Mammary epithelial cell (primary cell): Measurements from ENCODE around the gene NLGN2.

Experiments
- EZH2 ChIP-seq: IDR thresholded peaks from 2 replicates; pipeline ENCODE4 v1.6.1; 2012; ENCODE audit warnings: low read length, inconsistent platforms, borderline replicate concordance
- TF ChIP-seq, protein P1 (sequence below), 2 donors: IDR thresholded peaks in 1 of 2; conservative IDR thresholded peaks in 1 of 2; 2 replicates each; pipeline ENCODE4 v1.5.1; 2011 to 2012; ENCODE audit warnings: inconsistent platforms in 2 of 2, low read length in 2 of 2, mild to moderate bottlenecking in 2 of 2, control low read depth in 1 of 2, low read depth in 1 of 2; ENCODE audit not compliant: insufficient read depth in 1 of 2; ENCODE audit errors: extremely low read depth in 1 of 2

GRCh38 chr17:7403977-7404736, 3.5 kb upstream of the NLGN2 start, which contains the start of gene TMEM256:
- TF ChIP-seq, protein P1, sequence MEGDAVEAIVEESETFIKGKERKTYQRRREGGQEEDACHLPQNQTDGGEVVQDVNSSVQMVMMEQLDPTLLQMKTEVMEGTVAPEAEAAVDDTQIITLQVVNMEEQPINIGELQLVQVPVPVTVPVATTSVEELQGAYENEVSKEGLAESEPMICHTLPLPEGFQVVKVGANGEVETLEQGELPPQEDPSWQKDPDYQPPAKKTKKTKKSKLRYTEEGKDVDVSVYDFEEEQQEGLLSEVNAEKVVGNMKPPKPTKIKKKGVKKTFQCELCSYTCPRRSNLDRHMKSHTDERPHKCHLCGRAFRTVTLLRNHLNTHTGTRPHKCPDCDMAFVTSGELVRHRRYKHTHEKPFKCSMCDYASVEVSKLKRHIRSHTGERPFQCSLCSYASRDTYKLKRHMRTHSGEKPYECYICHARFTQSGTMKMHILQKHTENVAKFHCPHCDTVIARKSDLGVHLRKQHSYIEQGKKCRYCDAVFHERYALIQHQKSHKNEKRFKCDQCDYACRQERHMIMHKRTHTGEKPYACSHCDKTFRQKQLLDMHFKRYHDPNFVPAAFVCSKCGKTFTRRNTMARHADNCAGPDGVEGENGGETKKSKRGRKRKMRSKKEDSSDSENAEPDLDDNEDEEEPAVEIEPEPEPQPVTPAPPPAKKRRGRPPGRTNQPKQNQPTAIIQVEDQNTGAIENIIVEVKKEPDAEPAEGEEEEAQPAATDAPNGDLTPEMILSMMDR (conservative IDR thresholded peaks at IDR 0.05 in 1 of 2, IDR thresholded peaks at IDR 0.05 in 1 of 2; ENCODE audit: extremely low read depth in 1 of 2, insufficient read depth in 1 of 2, low read depth in 1 of 2, low read length in 2 of 2), result no peak
- TF ChIP-seq EZH2, result no peak
